ENCODE data around the gene ST6GALNAC5. TPM values are rescaled to one million over a fixed set of nuclear protein-coding genes. Genes with fewer than 3 reads are reported as not detected.

ST6GALNAC5 gene
- total and polyA plus RNA-seq, 2 of the 13 experiments (the other 11 are each of a cell fraction or from before 2014, with no cell fraction given), result not detected

DNA sequence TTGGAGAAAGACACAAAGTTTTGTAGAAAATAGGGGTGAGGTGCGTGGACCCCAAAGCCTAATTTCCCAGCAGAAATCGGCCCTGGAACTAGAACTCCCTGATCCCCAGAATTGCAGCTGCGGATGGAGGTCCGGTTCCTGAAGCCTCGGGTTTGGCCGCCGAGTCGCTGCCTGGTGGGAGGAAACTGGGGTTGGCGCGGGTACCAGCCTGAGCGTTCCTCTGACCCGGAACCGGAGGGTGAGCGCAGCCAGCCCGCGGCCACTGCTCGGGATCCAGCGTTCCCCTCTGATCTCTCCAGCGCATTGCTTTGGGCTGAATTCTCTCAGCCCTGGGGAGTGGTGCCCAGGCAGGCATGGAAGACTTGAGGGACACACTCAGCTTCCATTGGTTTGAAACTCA is 1.6 kb downstream of the ST6GALNAC5 start (continued):
- TF ChIP-seq, protein P1, sequence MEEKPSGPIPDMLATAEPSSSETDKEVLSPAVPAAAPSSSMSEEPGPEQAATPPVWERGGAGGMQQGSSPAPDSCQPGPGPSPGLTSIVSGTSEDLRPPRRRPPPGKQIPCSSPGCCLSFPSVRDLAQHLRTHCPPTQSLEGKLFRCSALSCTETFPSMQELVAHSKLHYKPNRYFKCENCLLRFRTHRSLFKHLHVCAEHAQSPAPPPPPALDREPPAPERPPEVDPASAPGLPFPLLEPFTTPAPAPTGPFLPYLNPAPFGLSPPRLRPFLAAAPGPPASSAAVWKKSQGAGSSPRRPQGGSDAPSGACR (CRISPR knock-in tag; IDR thresholded peaks at IDR 0.05), result no peak
- TF ChIP-seq NFYB (CRISPR knock-in tag; IDR thresholded peaks at IDR 0.05) (no peak), ZNF264 (CRISPR knock-in tag; IDR thresholded peaks at IDR 0.05) (no peak), CAMTA2 (CRISPR knock-in tag; IDR thresholded peaks at IDR 0.05; ENCODE audit: borderline replicate concordance) (no peak)
- TF ChIP-seq, protein P2, sequence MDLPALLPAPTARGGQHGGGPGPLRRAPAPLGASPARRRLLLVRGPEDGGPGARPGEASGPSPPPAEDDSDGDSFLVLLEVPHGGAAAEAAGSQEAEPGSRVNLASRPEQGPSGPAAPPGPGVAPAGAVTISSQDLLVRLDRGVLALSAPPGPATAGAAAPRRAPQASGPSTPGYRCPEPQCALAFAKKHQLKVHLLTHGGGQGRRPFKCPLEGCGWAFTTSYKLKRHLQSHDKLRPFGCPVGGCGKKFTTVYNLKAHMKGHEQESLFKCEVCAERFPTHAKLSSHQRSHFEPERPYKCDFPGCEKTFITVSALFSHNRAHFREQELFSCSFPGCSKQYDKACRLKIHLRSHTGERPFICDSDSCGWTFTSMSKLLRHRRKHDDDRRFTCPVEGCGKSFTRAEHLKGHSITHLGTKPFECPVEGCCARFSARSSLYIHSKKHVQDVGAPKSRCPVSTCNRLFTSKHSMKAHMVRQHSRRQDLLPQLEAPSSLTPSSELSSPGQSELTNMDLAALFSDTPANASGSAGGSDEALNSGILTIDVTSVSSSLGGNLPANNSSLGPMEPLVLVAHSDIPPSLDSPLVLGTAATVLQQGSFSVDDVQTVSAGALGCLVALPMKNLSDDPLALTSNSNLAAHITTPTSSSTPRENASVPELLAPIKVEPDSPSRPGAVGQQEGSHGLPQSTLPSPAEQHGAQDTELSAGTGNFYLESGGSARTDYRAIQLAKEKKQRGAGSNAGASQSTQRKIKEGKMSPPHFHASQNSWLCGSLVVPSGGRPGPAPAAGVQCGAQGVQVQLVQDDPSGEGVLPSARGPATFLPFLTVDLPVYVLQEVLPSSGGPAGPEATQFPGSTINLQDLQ (CRISPR knock-in tag; IDR thresholded peaks at IDR 0.05), result no peak

DNA sequence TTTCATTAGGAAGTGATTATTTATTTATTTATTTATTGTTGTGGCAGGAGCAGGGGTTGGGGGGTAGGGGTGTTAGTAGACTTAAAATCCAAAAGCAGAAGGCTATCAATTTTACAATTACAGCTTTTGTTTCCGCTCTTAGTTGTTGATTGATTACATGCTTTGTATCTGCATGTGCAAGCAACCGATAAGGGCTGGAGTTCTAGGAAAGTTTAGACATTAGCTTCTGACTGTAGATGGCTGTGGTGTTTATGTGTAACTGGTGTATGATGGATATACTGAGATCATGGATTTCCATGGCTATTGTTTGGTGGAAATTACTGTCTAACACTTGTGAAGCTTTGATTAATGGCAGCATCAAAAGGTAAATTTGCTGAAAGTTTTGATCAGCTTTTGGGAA is 2.8 kb downstream of the ST6GALNAC5 start:
- Histone ChIP-seq H3K9ac (ENCODE audit: insufficient read depth, low read depth, low read length) (no peak overlapping the region), H3K27ac (ENCODE audit: extremely low read length, insufficient read depth, low read length) (no peak overlapping the region), H3K36me3 (replicated peaks in 1 of 2; ENCODE audit: control insufficient read depth in 1 of 2, insufficient read depth in 2 of 2, low read length in 2 of 2) (no peaks in the 10 kb centered on the region), H4K20me1 (ENCODE audit: insufficient read depth, low read length) (no peaks in the 10 kb centered on the region), H3K4me3 (replicated peaks in 1 of 3; ENCODE audit: insufficient read depth in 1 of 3, low read depth in 2 of 3, low read length in 3 of 3) (no peak overlapping the region), H3K79me2 (ENCODE audit: insufficient read depth, low read length) (no peaks in the 10 kb centered on the region), H3K27me3 (ENCODE audit: control insufficient read depth in 1 of 2, insufficient read depth in 2 of 2, low read length in 2 of 2) (0 out of 5 replicates have a peak, but pooled peaks cover 0 to 10% of the 10 kb centered on the region in 2 experiments), H3K4me1 (ENCODE audit: insufficient read depth, low read length) (no peaks in the 10 kb centered on the region), H3K9me3 (ENCODE audit: low read length) (no peaks in the 10 kb centered on the region), H3K4me2 (ENCODE audit: low read depth, low read length) (no peak overlapping the region), H2AFZ (ENCODE audit: low read length) (no peak overlapping the region)
- FAIRE-seq (no peak), ATAC-seq (no peak), DNase-seq (ENCODE audit: low spot score) (no peak)
- CTCF ChIA-PET (ENCODE audit: low intra/inter-chr PET ratio, low total read pairs), result no interaction called here
- 73% methylated on average over 2 of the region's 2 CpGs for WGBS (ENCODE audit: low lambda C conversion rate)
- in situ Hi-C loops (cut with HindIII; ENCODE audit: extremely low pct_ligation_motif_present, low pct_unique_long_range_greater_than_20kb) (no loop called here), intact Hi-C loops (cut with micrococcal nuclease; ENCODE audit: unreplicated experiment) (no loop called here)
- TF ChIP-seq THAP11 (CRISPR knock-in tag; IDR thresholded peaks at IDR 0.05) (no peak), ZNF264 (CRISPR knock-in tag; IDR thresholded peaks at IDR 0.05) (no peak), ZNF260 (CRISPR knock-in tag; IDR thresholded peaks at IDR 0.05; ENCODE audit: borderline replicate concordance, low read depth) (no peak), ZSCAN31 (CRISPR knock-in tag; IDR thresholded peaks at IDR 0.05; ENCODE audit: low read depth) (no peak), ZNF441 (CRISPR knock-in tag; IDR thresholded peaks at IDR 0.05; ENCODE audit: borderline replicate concordance) (no peak)
- TF ChIP-seq, protein P3, sequence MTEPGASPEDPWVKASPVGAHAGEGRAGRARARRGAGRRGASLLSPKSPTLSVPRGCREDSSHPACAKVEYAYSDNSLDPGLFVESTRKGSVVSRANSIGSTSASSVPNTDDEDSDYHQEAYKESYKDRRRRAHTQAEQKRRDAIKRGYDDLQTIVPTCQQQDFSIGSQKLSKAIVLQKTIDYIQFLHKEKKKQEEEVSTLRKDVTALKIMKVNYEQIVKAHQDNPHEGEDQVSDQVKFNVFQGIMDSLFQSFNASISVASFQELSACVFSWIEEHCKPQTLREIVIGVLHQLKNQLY (CRISPR knock-in tag; IDR thresholded peaks at IDR 0.05), result no peak
- TF ChIP-seq, protein P4, sequence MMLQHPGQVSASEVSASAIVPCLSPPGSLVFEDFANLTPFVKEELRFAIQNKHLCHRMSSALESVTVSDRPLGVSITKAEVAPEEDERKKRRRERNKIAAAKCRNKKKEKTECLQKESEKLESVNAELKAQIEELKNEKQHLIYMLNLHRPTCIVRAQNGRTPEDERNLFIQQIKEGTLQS (CRISPR knock-in tag; IDR thresholded peaks at IDR 0.05), result no peak
- TF ChIP-seq, protein P5, sequence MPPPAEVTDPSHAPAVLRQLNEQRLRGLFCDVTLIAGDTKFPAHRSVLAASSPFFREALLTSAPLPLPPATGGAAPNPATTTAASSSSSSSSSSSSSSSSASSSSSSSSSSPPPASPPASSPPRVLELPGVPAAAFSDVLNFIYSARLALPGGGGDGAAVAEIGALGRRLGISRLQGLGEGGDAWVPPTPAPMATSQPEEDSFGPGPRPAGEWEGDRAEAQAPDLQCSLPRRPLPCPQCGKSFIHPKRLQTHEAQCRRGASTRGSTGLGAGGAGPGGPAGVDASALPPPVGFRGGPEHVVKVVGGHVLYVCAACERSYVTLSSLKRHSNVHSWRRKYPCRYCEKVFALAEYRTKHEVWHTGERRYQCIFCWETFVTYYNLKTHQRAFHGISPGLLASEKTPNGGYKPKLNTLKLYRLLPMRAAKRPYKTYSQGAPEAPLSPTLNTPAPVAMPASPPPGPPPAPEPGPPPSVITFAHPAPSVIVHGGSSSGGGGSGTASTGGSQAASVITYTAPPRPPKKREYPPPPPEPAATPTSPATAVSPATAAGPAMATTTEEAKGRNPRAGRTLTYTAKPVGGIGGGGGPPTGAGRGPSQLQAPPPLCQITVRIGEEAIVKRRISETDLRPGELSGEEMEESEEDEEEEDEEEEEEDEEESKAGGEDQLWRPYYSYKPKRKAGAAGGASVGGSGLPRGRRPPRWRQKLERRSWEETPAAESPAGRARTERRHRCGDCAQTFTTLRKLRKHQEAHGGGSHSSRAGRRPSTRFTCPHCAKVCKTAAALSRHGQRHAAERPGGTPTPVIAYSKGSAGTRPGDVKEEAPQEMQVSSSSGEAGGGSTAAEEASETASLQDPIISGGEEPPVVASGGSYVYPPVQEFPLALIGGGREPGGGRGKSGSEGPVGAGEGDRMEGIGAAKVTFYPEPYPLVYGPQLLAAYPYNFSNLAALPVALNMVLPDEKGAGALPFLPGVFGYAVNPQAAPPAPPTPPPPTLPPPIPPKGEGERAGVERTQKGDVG (CRISPR knock-in tag; IDR thresholded peaks at IDR 0.05; ENCODE audit: borderline replicate concordance), result no peak
- BruUV-seq (replicated peaks), result no TSS peak
- POLR2A ChIA-PET, result no interaction called here

Data from HepG2 (cell line).